Prostate gland (tissue), 2 donors: Measurements from ENCODE around the gene ADAMTSL1. TPM values are rescaled to one million over a fixed set of nuclear protein-coding genes. Genes with fewer than 3 reads are reported as not detected.

ENCODE experiments used
- DNase-seq: peaks from one replicate; pipeline ENCODE4 v3.0.0-alpha.2; 2019; ENCODE audit warnings: low spot score
- H3K27ac ChIP-seq, 2 donors: fragments of 200-600 bp; sonication (generic); 2 replicates each; pipeline ENCODE4 v1.5.1; 2017 to 2019
- H3K27me3 ChIP-seq: fragments of 200-600 bp; sonication (generic); replicated peaks from 2 replicates; pipeline ENCODE4 v1.5.1; 2019; ENCODE audit not compliant: insufficient read depth
- H3K36me3 ChIP-seq, 2 donors: fragments of 200-600 bp; sonication (generic); 1 replicate in 1 of 2; 2 replicates in 1 of 2; pipeline versions ENCODE4 v1.5.1 to v1.8.1; 2017 to 2019
- H3K4me1 ChIP-seq: fragments of 200-600 bp; sonication (generic); replicated peaks from 2 replicates; pipeline ENCODE4 v1.5.1; 2019
- H3K4me3 ChIP-seq, 2 donors: fragments of 200-600 bp; sonication (generic); 2 replicates each; pipeline ENCODE4 v1.5.1; 2017 to 2019
- H3K9me3 ChIP-seq: fragments of 200-600 bp; sonication (generic); 2 replicates; pipeline ENCODE4 v1.5.1; 2017
- POLR2A ChIP-seq: fragments of 450-650 bp; IDR thresholded peaks from one replicate; pipeline ENCODE4 v1.6.1; 2016; ENCODE audit warnings: antibody characterized with exemption, mild to moderate bottlenecking
- POLR2AphosphoS5 ChIP-seq: sonication (generic); formaldehyde crosslinking; IDR thresholded peaks from one replicate; pipeline ENCODE4 v1.6.1; 2017; ENCODE audit warnings: antibody characterized with exemption
- WGBS: methylation state at CpG from one replicate; pipeline ENCODE4 v1.1.5; 2018; 5-methylcytosine and 5-hydroxymethylcytosine counted together
- intact Hi-C: fragments of 100-400 bp; cut with DNase I; formaldehyde crosslinking; loops from one replicate; pipeline ENCODE4 v1.14.2; 2022
- total RNA-seq, 2 donors: library from RNA; depleted of rRNA; stranded (reverse); fragments of >200 nt; gene quantifications; one replicate each; pipeline ENCODE4 v1.1.0, GENCODE V29; 2016
- TF ChIP-seq, protein P1 (sequence below), 4 experiments: fragments of 200-600 bp in 2 of 4; fragments of 450-650 bp in 2 of 4; sonication (generic) in 2 of 4; IDR thresholded peaks; 1 replicate in 3 of 4; 2 replicates in 1 of 4; pipeline ENCODE4 v1.5.1; 2016 to 2019; ENCODE audit warnings: antibody characterized with exemption in 4 of 4, mild to moderate bottlenecking in 2 of 4, moderate library complexity in 2 of 4

ADAMTSL1 gene
- total RNA-seq, 2 donors from 2014 or later, result 9.8 to 18.1 TPM

DNA sequence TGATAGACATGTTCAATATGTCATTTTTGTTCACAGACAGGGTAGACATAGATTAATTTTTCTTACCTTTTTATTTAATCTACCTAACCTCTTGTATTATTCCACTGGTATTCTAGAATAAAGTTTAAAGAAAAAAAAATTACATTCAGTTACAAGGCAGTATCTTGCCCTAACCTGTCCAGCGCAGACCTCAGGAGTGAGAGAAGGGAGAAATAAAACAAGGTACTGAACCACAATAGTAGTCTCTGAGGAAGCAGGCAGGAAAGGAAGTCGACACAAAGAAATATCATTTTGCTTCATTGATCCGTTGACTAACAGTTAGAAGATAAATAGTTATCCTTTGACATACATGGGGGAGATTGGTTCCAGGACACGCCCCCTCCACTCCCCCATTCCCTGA, 12.5 kb upstream of the ADAMTSL1 start:
- WGBS, result 46% methylated on average over 4 of the region's 4 CpGs
- Histone ChIP-seq H3K36me3 (no peaks in the 10 kb centered on the region), H3K4me1 (no peaks in the 10 kb centered on the region), H3K27me3 (no peaks in the 10 kb centered on the region), H3K27ac (no peak overlapping the region), H3K4me3 (no peak overlapping the region), H3K9me3 (no peaks in the 10 kb centered on the region)
- TF ChIP-seq, protein P1, sequence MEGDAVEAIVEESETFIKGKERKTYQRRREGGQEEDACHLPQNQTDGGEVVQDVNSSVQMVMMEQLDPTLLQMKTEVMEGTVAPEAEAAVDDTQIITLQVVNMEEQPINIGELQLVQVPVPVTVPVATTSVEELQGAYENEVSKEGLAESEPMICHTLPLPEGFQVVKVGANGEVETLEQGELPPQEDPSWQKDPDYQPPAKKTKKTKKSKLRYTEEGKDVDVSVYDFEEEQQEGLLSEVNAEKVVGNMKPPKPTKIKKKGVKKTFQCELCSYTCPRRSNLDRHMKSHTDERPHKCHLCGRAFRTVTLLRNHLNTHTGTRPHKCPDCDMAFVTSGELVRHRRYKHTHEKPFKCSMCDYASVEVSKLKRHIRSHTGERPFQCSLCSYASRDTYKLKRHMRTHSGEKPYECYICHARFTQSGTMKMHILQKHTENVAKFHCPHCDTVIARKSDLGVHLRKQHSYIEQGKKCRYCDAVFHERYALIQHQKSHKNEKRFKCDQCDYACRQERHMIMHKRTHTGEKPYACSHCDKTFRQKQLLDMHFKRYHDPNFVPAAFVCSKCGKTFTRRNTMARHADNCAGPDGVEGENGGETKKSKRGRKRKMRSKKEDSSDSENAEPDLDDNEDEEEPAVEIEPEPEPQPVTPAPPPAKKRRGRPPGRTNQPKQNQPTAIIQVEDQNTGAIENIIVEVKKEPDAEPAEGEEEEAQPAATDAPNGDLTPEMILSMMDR (IDR thresholded peaks at IDR 0.05), result no peak
- TF ChIP-seq POLR2A, result no peak
- no peak for TF ChIP-seq POLR2AphosphoS5
- DNase-seq, result no peak
- intact Hi-C loops, result no loop called here

DNA sequence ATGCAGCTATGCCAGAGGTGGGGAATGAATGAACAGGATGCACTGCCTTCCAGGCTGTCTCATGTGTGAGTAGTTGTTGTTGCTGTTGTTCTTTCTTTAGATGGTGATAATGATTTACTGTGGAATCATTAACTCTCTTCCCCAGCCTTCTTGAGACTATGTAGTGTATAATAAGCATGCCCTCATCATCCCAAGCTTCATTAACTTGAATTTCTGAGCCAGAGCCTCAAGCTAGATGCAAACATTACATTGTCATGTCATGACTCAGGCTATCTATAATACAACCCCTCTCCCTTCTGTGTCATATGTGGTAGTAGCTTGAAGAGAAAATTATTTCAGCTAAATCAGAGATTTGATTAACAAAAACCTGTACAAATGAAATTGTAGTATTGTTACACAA, 10.0 kb upstream of the ADAMTSL1 start:
- no peaks in the 10 kb centered on the region for H3K36me3 ChIP-seq

DNA sequence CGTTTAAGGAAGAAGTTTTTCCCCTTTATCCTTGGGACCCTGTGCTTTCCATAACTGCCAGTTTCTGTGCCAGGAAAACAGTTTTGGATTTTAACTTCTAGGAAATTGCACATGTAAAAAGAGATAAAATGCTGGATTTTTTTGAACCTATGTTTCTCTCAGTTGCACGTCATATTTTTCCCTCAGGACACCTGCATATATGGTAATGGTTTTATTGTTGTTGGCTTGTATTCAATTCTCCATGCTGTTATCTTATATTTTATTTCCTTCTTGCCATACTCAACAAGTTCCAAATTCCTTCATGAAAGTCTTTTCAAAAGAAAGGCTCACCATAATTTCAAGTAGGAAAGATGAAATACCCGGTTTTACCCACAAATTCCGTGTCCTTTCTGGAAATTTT, 7.9 kb upstream of the ADAMTSL1 start:
- no peaks in the 10 kb centered on the region for H3K27me3 ChIP-seq
- no peak for DNase-seq
- no peak overlapping the region for H3K27ac ChIP-seq
- no peak for TF ChIP-seq POLR2AphosphoS5
- TF ChIP-seq, protein P1 (IDR thresholded peaks at IDR 0.05), result no peak
- TF ChIP-seq POLR2A, result no peak
- H3K36me3 ChIP-seq, result no peaks in the 10 kb centered on the region
- no peak overlapping the region for H3K4me3 ChIP-seq
- no peaks in the 10 kb centered on the region for H3K9me3 ChIP-seq
- intact Hi-C loops, result no loop called here
- no peaks in the 10 kb centered on the region for H3K4me1 ChIP-seq
- 64% methylated on average over 4 of the region's 4 CpGs for WGBS

More for the DNA sequence above, 10.0 kb upstream of the ADAMTSL1 start:
- no peak overlapping the region for H3K27ac ChIP-seq
- DNase-seq, result no peak
- no peaks in the 10 kb centered on the region for H3K4me1 ChIP-seq
- no peak overlapping the region for H3K4me3 ChIP-seq
- no peaks in the 10 kb centered on the region for H3K27me3 ChIP-seq
- H3K9me3 ChIP-seq, result no peaks in the 10 kb centered on the region
- no peak for TF ChIP-seq POLR2AphosphoS5
- TF ChIP-seq, protein P1 (IDR thresholded peaks at IDR 0.05), result no peak
- no peak for TF ChIP-seq POLR2A
- intact Hi-C loops, result no loop called here

DNA sequence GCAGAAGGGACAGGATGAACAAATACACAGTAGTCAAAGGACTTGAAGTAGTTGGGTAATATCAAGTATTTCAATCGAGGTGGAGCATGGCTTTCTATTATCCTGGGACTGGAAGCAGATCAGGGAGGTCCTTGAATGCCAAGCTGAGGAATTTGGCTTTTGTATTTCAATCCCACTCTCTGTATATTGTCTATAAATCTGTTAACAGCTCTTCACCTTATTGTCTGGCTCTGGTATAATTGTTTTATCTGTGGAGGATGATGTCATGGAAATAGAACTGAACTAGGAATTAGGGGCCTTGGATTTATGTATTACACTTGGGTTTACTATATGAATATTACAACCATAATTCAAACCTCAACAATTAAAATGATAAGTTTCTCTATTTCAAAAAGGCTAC, 6.3 kb upstream of the ADAMTSL1 start:
- intact Hi-C loops, result no loop called here
- H3K4me3 ChIP-seq, result no peak overlapping the region
- H3K27ac ChIP-seq, result no peak overlapping the region

DNA sequence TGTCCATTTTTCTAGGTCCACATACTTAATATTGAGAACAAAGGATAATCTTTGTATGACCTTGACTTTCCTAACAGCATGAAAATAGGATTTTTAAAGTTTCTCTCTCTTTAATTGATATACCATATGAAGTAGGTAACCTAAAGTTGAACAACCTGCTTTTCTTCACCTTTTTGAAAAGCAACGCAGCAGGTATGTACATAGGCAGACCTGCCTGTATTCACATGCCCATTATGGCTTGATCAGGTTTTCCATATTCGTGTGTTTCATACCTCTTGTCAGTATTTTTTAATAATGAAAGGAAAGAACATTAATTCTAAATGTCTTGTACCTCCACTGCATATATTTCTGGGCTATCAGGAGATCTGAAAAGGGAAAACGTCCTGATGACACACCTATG, 1.5 kb upstream of the ADAMTSL1 start:
- H3K36me3 ChIP-seq, result no peaks in the 10 kb centered on the region
- no peaks in the 10 kb centered on the region for H3K9me3 ChIP-seq
- intact Hi-C loops, result no loop called here
- H3K4me1 ChIP-seq, result no peaks in the 10 kb centered on the region
- WGBS, result 49% methylated on average over 3 of the region's 3 CpGs
- H3K27ac ChIP-seq, result no peak overlapping the region
- no peak overlapping the region for H3K4me3 ChIP-seq
- no peaks in the 10 kb centered on the region for H3K27me3 ChIP-seq
- TF ChIP-seq, protein P1 (IDR thresholded peaks at IDR 0.05), result no peak
- TF ChIP-seq POLR2A, result no peak
- no peak for TF ChIP-seq POLR2AphosphoS5
- no peak for DNase-seq

More for the DNA sequence above, 6.3 kb upstream of the ADAMTSL1 start:
- H3K27me3 ChIP-seq, result no peaks in the 10 kb centered on the region
- no peak for TF ChIP-seq POLR2AphosphoS5
- TF ChIP-seq, protein P1 (IDR thresholded peaks at IDR 0.05), result no peak
- no peak for TF ChIP-seq POLR2A
- no peak for DNase-seq
- H3K9me3 ChIP-seq, result no peaks in the 10 kb centered on the region
- WGBS, result 22% methylated on average over 1 of the region's 1 CpG
- no peaks in the 10 kb centered on the region for H3K36me3 ChIP-seq
- no peaks in the 10 kb centered on the region for H3K4me1 ChIP-seq
